Body of pancreas (tissue), 4 donors: Measurements from ENCODE around the gene KRT76. TPM values are rescaled to one million over a fixed set of nuclear protein-coding genes. Genes with fewer than 3 reads are reported as not detected.

ENCODE experiments used
- ATAC-seq: fragments of 150-250 bp; one replicate; pipeline ENCODE4 v1.9.1; 2016
- DNase-seq, 4 donors: peaks; one replicate each; pipeline ENCODE4 v3.0.0-alpha.2; 2019
- H3K27ac ChIP-seq, 4 donors: fragments of 200-600 bp; sonication (generic); 1 replicate in 3 of 4; 2 replicates in 1 of 4; pipeline versions ENCODE4 v1.5.1 to v1.6.1; 2016 to 2019; ENCODE audit warnings: mild to moderate bottlenecking in 1 of 4, mixed read lengths in 1 of 4, moderate library complexity in 1 of 4
- H3K27me3 ChIP-seq, 2 donors: fragments of 200-600 bp; sonication (generic); one replicate each; pipeline ENCODE4 v1.6.0; 2016; ENCODE audit warnings: mild to moderate bottlenecking in 1 of 2
- H3K36me3 ChIP-seq, 2 donors: fragments of 200-600 bp; sonication (generic); replicated peaks in 1 of 2; 2 replicates each; pipeline ENCODE4 v1.5.1; 2016; ENCODE audit warnings: low read depth in 2 of 2; ENCODE audit not compliant: insufficient read depth in 1 of 2
- H3K4me1 ChIP-seq: fragments of 200-600 bp; sonication (generic); one replicate; pipeline ENCODE4 v1.6.0; 2016
- H3K4me3 ChIP-seq, 2 donors: fragments of 200-600 bp; sonication (generic); 1 replicate in 1 of 2; 2 replicates in 1 of 2; pipeline ENCODE4 v1.5.1; 2016 to 2019
- H3K9me3 ChIP-seq, 3 donors: fragments of 200-600 bp; sonication (generic); 1 replicate in 2 of 3; 2 replicates in 1 of 3; pipeline ENCODE4 v1.5.1; 2016
- CTCF ChIP-seq, 7 experiments: fragments of 450-650 bp in 4 of 7; fragments of 200-600 bp in 3 of 7; sonication (generic) in 3 of 7; IDR thresholded peaks; one replicate each; pipeline ENCODE4 v1.5.1; 2016 to 2019; ENCODE audit warnings: antibody characterized with exemption in 7 of 7
- POLR2A ChIP-seq, 3 donors: fragments of 450-650 bp; IDR thresholded peaks; one replicate each; pipeline ENCODE4 v1.6.1; 2016; ENCODE audit warnings: antibody characterized with exemption in 3 of 3, mild to moderate bottlenecking in 2 of 3
- WGBS, 2 donors: methylation state at CpG; one replicate each; pipeline ENCODE4 v1.1.5; 2017; 5-methylcytosine and 5-hydroxymethylcytosine counted together
- intact Hi-C: fragments of 100-400 bp; cut with DNase I; formaldehyde crosslinking; loops from one replicate; pipeline ENCODE4 v1.15.1; 2023
- total RNA-seq, 2 donors: library from RNA; depleted of rRNA; stranded (reverse); fragments of >200 nt; gene quantifications; one replicate each; pipeline ENCODE4 v1.1.0, GENCODE V29; 2016

KRT76 gene
- total RNA-seq, 2 donors from 2014 or later, result not detected

GRCh38 chr12:52782502-52782901 is 5.4 kb upstream of the KRT76 start:
- intact Hi-C loops, result no loop called here
- ATAC-seq, result no peak
- Histone ChIP-seq H3K4me1 (no peaks in the 10 kb centered on the region), H3K36me3 (no peaks in the 10 kb centered on the region), H3K4me3 (no peak overlapping the region), H3K27ac (no peak overlapping the region), H3K9me3 (no peaks in the 10 kb centered on the region), H3K27me3 (no peaks in the 10 kb centered on the region)
- TF ChIP-seq CTCF (IDR thresholded peaks at IDR 0.05), result no peak
- no peak for TF ChIP-seq POLR2A (IDR thresholded peaks at IDR 0.05)
- WGBS, 2 donors, result 89% methylated on average over 4 of the region's 4 CpGs
- no peak for DNase-seq

- no peaks in the 10 kb centered on the region for H3K36me3 ChIP-seq
- intact Hi-C loops, result no loop called here
- no peak overlapping the region for H3K27ac ChIP-seq
- H3K9me3 ChIP-seq, result no peaks in the 10 kb centered on the region
- 63 to 76% methylated on average over 4 of the region's 4 CpGs for WGBS, 2 donors
- no peak for TF ChIP-seq CTCF (IDR thresholded peaks at IDR 0.05)
- no peak for TF ChIP-seq POLR2A (IDR thresholded peaks at IDR 0.05)
- no peak overlapping the region for H3K4me3 ChIP-seq
- no peaks in the 10 kb centered on the region for H3K4me1 ChIP-seq
- ATAC-seq, result no peak
- no peaks in the 10 kb centered on the region for H3K27me3 ChIP-seq
- no peak for DNase-seq
Measured at GRCh38 chr12:52781399-52782082, 4.4 kb upstream of the KRT76 start.

DNA sequence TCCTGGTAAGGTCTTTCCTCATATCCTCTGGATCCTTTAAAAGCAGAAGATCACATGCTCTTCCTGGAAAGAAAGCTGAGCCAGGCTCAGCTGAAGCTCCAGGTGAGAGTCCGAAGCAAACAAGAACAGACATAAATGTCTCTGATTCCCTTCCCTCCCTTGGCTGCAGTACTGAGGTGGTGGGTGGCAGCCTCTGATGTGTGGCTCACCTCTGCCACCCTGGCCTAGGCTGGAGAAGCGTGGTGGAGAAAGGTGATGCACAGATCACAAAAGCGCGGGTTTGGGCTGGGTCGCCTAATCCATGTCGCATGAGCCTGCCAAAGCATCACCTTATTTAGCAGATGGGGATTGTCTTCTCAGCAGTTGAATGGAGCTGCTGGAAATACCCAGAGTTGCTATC is 2.8 kb upstream of the KRT76 start:
- Histone ChIP-seq H3K27me3 (no peaks in the 10 kb centered on the region), H3K4me3 (no peak overlapping the region), H3K4me1 (no peaks in the 10 kb centered on the region), H3K27ac (no peak overlapping the region), H3K9me3 (no peaks in the 10 kb centered on the region), H3K36me3 (no peaks in the 10 kb centered on the region)
- no peak for ATAC-seq
- WGBS, 2 donors, result 90 to 93% methylated on average over 6 of the region's 6 CpGs
- TF ChIP-seq POLR2A (IDR thresholded peaks at IDR 0.05), result no peak
- DNase-seq, result no peak
- intact Hi-C loops, result no loop called here

GRCh38 chr12:52778833-52779232 is 1.7 kb upstream of the KRT76 start:
- 84 to 86% methylated on average over 2 of the region's 2 CpGs for WGBS, 2 donors
- ATAC-seq (no peak), DNase-seq (no peak)
- Histone ChIP-seq H3K36me3 (no peaks in the 10 kb centered on the region), H3K4me1 (no peaks in the 10 kb centered on the region), H3K27ac (no peak overlapping the region), H3K4me3 (no peak overlapping the region), H3K27me3 (no peaks in the 10 kb centered on the region), H3K9me3 (no peaks in the 10 kb centered on the region)
- intact Hi-C loops, result no loop called here
- TF ChIP-seq CTCF (IDR thresholded peaks at IDR 0.05) (no peak), POLR2A (IDR thresholded peaks at IDR 0.05) (no peak)

GRCh38 chr12:52777566-52777965 is 421 bp upstream of the KRT76 start:
- Histone ChIP-seq H3K36me3 (no peaks in the 10 kb centered on the region), H3K9me3 (no peaks in the 10 kb centered on the region), H3K27me3 (no peaks in the 10 kb centered on the region), H3K4me1 (no peaks in the 10 kb centered on the region), H3K27ac (no peak overlapping the region), H3K4me3 (no peak overlapping the region)
- intact Hi-C loops, result no loop called here
- TF ChIP-seq POLR2A (IDR thresholded peaks at IDR 0.05), result no peak
- TF ChIP-seq CTCF (IDR thresholded peaks at IDR 0.05), result no peak
- 90 to 94% methylated on average over 3 to 4 of the region's 4 CpGs for WGBS, 2 donors
- ATAC-seq (no peak), DNase-seq (no peak)
